ENCODE results near the gene SRL. TPM values are rescaled to one million over a fixed set of nuclear protein-coding genes. Genes with fewer than 3 reads are reported as not detected.

The SRL gene
- total and polyA plus RNA-seq, 2 donors, result 1.1 to 1.4 TPM

DNA sequence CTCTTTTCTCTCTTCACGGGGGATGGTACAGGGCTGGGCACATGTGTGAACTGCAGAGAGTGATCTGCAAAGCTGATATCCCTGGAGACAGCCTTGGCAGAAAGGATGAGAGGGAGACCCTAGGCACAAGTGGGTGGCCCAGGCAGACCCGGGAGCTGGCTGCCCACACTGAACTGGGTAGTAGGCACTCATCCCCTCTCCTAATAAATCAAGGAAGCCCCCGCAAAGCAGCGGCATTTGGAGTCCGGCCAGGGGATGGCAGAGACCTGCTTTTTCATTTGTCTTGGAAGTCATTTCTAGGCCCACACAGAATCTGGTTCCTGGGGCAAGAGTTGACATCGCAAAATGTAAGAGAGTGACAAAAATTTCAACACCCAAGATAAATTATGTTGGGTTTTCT, 34.0 kb upstream of the SRL start:
- no peak overlapping the region for H3K4me3 ChIP-seq (ENCODE audit: low read length in 2 of 2)
- H3K4me1 ChIP-seq (ENCODE audit: control insufficient read depth in 2 of 2, insufficient read depth in 2 of 2, low read length in 2 of 2), result peaks cover 5 to 31% of the 10 kb centered on the region in 2 donors
- H3K9me3 ChIP-seq (ENCODE audit: control insufficient read depth in 2 of 2, insufficient read depth in 1 of 2, low read length in 1 of 2), result peaks cover 0 to 2% of the 10 kb centered on the region in 2 donors
- no peak for DNase-seq (ENCODE audit: low read depth in 6 of 9, low spot score in 9 of 9)
- 96% methylated on average over 6 of the region's 6 CpGs for WGBS
- peak overlapping the region in 1 of 2 donors; percentile 11 for H3K27ac ChIP-seq (ENCODE audit: low read depth in 1 of 2, low read length in 1 of 2)
- no peaks in the 10 kb centered on the region for H3K36me3 ChIP-seq (ENCODE audit: control insufficient read depth in 2 of 2, insufficient read depth in 2 of 2, low read length in 1 of 2)
- H3K27me3 ChIP-seq (ENCODE audit: control insufficient read depth in 2 of 2, insufficient read depth in 1 of 2, low read length in 1 of 2), result no peaks in the 10 kb centered on the region

GRCh38 chr16:4273858-4274311, 32.0 kb upstream of the SRL start:
- H3K27ac ChIP-seq (ENCODE audit: low read depth in 1 of 2, low read length in 1 of 2), result peak overlapping the region; percentile 91 to 99
- H3K36me3 ChIP-seq (ENCODE audit: control insufficient read depth in 2 of 2, insufficient read depth in 2 of 2, low read length in 1 of 2), result peaks cover 0 to 3% of the 10 kb centered on the region in 2 donors
- 4% methylated on average over 25 of the region's 25 CpGs for WGBS
- H3K9me3 ChIP-seq (ENCODE audit: control insufficient read depth in 2 of 2, insufficient read depth in 1 of 2, low read length in 1 of 2), result no peaks in the 10 kb centered on the region
- H3K27me3 ChIP-seq (ENCODE audit: control insufficient read depth in 2 of 2, insufficient read depth in 1 of 2, low read length in 1 of 2), result no peaks in the 10 kb centered on the region
- peak in 3 of 9 donors; percentile 48 to 80 (median 64) for DNase-seq (ENCODE audit: low read depth in 6 of 9, low spot score in 9 of 9)
- peak overlapping the region; percentile 82 to 94 for H3K4me3 ChIP-seq (ENCODE audit: low read length in 2 of 2)
- peaks cover 10 to 39% of the 10 kb centered on the region in 2 donors for H3K4me1 ChIP-seq (ENCODE audit: control insufficient read depth in 2 of 2, insufficient read depth in 2 of 2, low read length in 2 of 2)

GRCh38 chr16:4272114-4272956, 30.5 kb upstream of the SRL start:
- DNase-seq (ENCODE audit: low read depth in 6 of 9, low spot score in 9 of 9), result peak in 4 of 9 donors; percentile 33 to 75 (median 49)
- no peaks in the 10 kb centered on the region for H3K9me3 ChIP-seq (ENCODE audit: control insufficient read depth in 2 of 2, insufficient read depth in 1 of 2, low read length in 1 of 2)
- H3K36me3 ChIP-seq (ENCODE audit: control insufficient read depth in 2 of 2, insufficient read depth in 2 of 2, low read length in 1 of 2), result peaks cover 1 to 3% of the 10 kb centered on the region in 2 donors
- under 1% methylated on average over 79 of the region's 79 CpGs for WGBS
- peak overlapping the region; percentile 82 to 94 for H3K4me3 ChIP-seq (ENCODE audit: low read length in 2 of 2)
- H3K27ac ChIP-seq (ENCODE audit: low read depth in 1 of 2, low read length in 1 of 2), result peak overlapping the region; percentile 89 to 99
- H3K4me1 ChIP-seq (ENCODE audit: control insufficient read depth in 2 of 2, insufficient read depth in 2 of 2, low read length in 2 of 2), result peaks cover 10 to 39% of the 10 kb centered on the region in 2 donors
- H3K27me3 ChIP-seq (ENCODE audit: control insufficient read depth in 2 of 2, insufficient read depth in 1 of 2, low read length in 1 of 2), result no peaks in the 10 kb centered on the region

GRCh38 chr16:4271176-4272113, 29.6 kb upstream of the SRL start:
- peaks cover 10 to 39% of the 10 kb centered on the region in 2 donors for H3K4me1 ChIP-seq (ENCODE audit: control insufficient read depth in 2 of 2, insufficient read depth in 2 of 2, low read length in 2 of 2)
- peaks cover 3% of the 10 kb centered on the region in 2 donors for H3K36me3 ChIP-seq (ENCODE audit: control insufficient read depth in 2 of 2, insufficient read depth in 2 of 2, low read length in 1 of 2)
- H3K27ac ChIP-seq (ENCODE audit: low read depth in 1 of 2, low read length in 1 of 2), result peak overlapping the region; percentile 89 to 99
- no peaks in the 10 kb centered on the region for H3K9me3 ChIP-seq (ENCODE audit: control insufficient read depth in 2 of 2, insufficient read depth in 1 of 2, low read length in 1 of 2)
- no peaks in the 10 kb centered on the region for H3K27me3 ChIP-seq (ENCODE audit: control insufficient read depth in 2 of 2, insufficient read depth in 1 of 2, low read length in 1 of 2)
- WGBS, result under 1% methylated on average over 72 of the region's 72 CpGs
- peak overlapping the region; percentile 82 to 94 for H3K4me3 ChIP-seq (ENCODE audit: low read length in 2 of 2)
- peak; percentile 75 to 92 (median 81) for DNase-seq (ENCODE audit: low read depth in 6 of 9, low spot score in 9 of 9)

GRCh38 chr16:4270595-4270994, 28.7 kb upstream of the SRL start:
- Histone ChIP-seq H3K27me3 (ENCODE audit: control insufficient read depth in 2 of 2, insufficient read depth in 1 of 2, low read length in 1 of 2) (no peaks in the 10 kb centered on the region), H3K27ac (ENCODE audit: low read depth in 1 of 2, low read length in 1 of 2) (no peak overlapping the region), H3K9me3 (ENCODE audit: control insufficient read depth in 2 of 2, insufficient read depth in 1 of 2, low read length in 1 of 2) (no peaks in the 10 kb centered on the region), H3K4me1 (ENCODE audit: control insufficient read depth in 2 of 2, insufficient read depth in 2 of 2, low read length in 2 of 2) (peaks cover 10 to 33% of the 10 kb centered on the region in 2 donors), H3K4me3 (ENCODE audit: low read length in 2 of 2) (peak overlapping the region in 1 of 2 donors; percentile 82), H3K36me3 (ENCODE audit: control insufficient read depth in 2 of 2, insufficient read depth in 2 of 2, low read length in 1 of 2) (peaks cover 3 to 7% of the 10 kb centered on the region in 2 donors)
- WGBS, result 96% methylated on average over 7 of the region's 7 CpGs
- no peak for DNase-seq (ENCODE audit: low read depth in 6 of 9, low spot score in 9 of 9)

GRCh38 chr16:4270091-4270490, 28.2 kb upstream of the SRL start:
- H3K27me3 ChIP-seq (ENCODE audit: control insufficient read depth in 2 of 2, insufficient read depth in 1 of 2, low read length in 1 of 2), result no peaks in the 10 kb centered on the region
- peaks cover 3 to 7% of the 10 kb centered on the region in 2 donors for H3K36me3 ChIP-seq (ENCODE audit: control insufficient read depth in 2 of 2, insufficient read depth in 2 of 2, low read length in 1 of 2)
- WGBS, result 94% methylated on average over 5 of the region's 5 CpGs
- H3K4me1 ChIP-seq (ENCODE audit: control insufficient read depth in 2 of 2, insufficient read depth in 2 of 2, low read length in 2 of 2), result peaks cover 8 to 30% of the 10 kb centered on the region in 2 donors
- H3K27ac ChIP-seq (ENCODE audit: low read depth in 1 of 2, low read length in 1 of 2), result peak overlapping the region in 1 of 2 donors; percentile 31
- H3K4me3 ChIP-seq (ENCODE audit: low read length in 2 of 2), result no peak overlapping the region
- DNase-seq (ENCODE audit: low read depth in 6 of 9, low spot score in 9 of 9), result no peak
- no peaks in the 10 kb centered on the region for H3K9me3 ChIP-seq (ENCODE audit: control insufficient read depth in 2 of 2, insufficient read depth in 1 of 2, low read length in 1 of 2)

- 98% methylated on average over 6 of the region's 6 CpGs for WGBS
- peaks cover 7 to 19% of the 10 kb centered on the region in 2 donors for H3K4me1 ChIP-seq (ENCODE audit: control insufficient read depth in 2 of 2, insufficient read depth in 2 of 2, low read length in 2 of 2)
- no peak for DNase-seq (ENCODE audit: low read depth in 6 of 9, low spot score in 9 of 9)
- no peak overlapping the region for H3K27ac ChIP-seq (ENCODE audit: low read depth in 1 of 2, low read length in 1 of 2)
- no peaks in the 10 kb centered on the region for H3K27me3 ChIP-seq (ENCODE audit: control insufficient read depth in 2 of 2, insufficient read depth in 1 of 2, low read length in 1 of 2)
- peaks cover 19 to 24% of the 10 kb centered on the region in 2 donors for H3K36me3 ChIP-seq (ENCODE audit: control insufficient read depth in 2 of 2, insufficient read depth in 2 of 2, low read length in 1 of 2)
- H3K4me3 ChIP-seq (ENCODE audit: low read length in 2 of 2), result no peak overlapping the region
- H3K9me3 ChIP-seq (ENCODE audit: control insufficient read depth in 2 of 2, insufficient read depth in 1 of 2, low read length in 1 of 2), result peaks cover 0 to 5% of the 10 kb centered on the region in 2 donors
Observed at GRCh38 chr16:4266372-4266771, 24.5 kb upstream of the SRL start.

DNA sequence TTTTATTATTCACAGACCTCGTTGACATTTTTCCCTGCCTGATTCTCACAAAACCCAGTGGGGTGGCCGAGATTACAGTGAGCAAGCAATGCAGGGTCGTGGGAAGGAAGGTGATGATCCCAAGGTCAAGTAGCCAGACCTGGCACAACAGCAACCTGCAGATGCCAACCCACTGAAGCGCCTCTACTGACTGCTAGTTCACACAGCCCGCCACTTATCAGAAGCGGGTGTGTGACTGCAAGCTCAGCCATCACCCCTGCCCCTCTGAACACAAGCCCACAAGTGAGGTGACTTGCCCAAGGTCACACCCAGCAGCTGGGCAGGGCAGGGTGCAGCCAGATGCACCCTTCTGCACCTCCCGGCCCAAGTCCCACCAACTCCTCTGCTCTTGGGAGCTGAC, 23.8 kb upstream of the SRL start:
- Histone ChIP-seq H3K36me3 (ENCODE audit: control insufficient read depth in 2 of 2, insufficient read depth in 2 of 2, low read length in 1 of 2) (peaks cover 23 to 26% of the 10 kb centered on the region in 2 donors), H3K27me3 (ENCODE audit: control insufficient read depth in 2 of 2, insufficient read depth in 1 of 2, low read length in 1 of 2) (no peaks in the 10 kb centered on the region), H3K9me3 (ENCODE audit: control insufficient read depth in 2 of 2, insufficient read depth in 1 of 2, low read length in 1 of 2) (peaks cover 0 to 5% of the 10 kb centered on the region in 2 donors), H3K4me3 (ENCODE audit: low read length in 2 of 2) (no peak overlapping the region), H3K27ac (ENCODE audit: low read depth in 1 of 2, low read length in 1 of 2) (no peak overlapping the region), H3K4me1 (ENCODE audit: control insufficient read depth in 2 of 2, insufficient read depth in 2 of 2, low read length in 2 of 2) (peaks cover 3 to 12% of the 10 kb centered on the region in 2 donors)
- 95% methylated on average over 7 of the region's 7 CpGs for WGBS
- no peak for DNase-seq (ENCODE audit: low read depth in 6 of 9, low spot score in 9 of 9)
